Cardiac muscle cell (in vitro differentiated cells and primary cell): ENCODE results near the gene VSTM4. TPM values are rescaled to one million over a fixed set of nuclear protein-coding genes. Genes with fewer than 3 reads are reported as not detected.

Experiments used
- DNase-seq, 2 donors: peaks; one replicate each; pipeline versions ENCODE4 v3.0.0 to v3.0.0-alpha.2; 2010 to 2017; ENCODE audit warnings: low read depth in 1 of 2, low spot score in 1 of 2
- H3K27ac ChIP-seq: fragments of 200-600 bp; sonication (generic); 2 replicates; pipeline ENCODE4 v1.5.1; 2016
- H3K27me3 ChIP-seq: fragments of 200-600 bp; sonication (generic); 2 replicates; pipeline ENCODE4 v1.6.0; 2016; ENCODE audit warnings: control low read depth
- H3K36me3 ChIP-seq: fragments of 200-600 bp; sonication (generic); 2 replicates; pipeline ENCODE4 v1.5.1; 2016; ENCODE audit warnings: control low read depth
- H3K4me1 ChIP-seq: fragments of 200-600 bp; sonication (generic); 2 replicates; pipeline ENCODE4 v1.8.1; 2017; ENCODE audit warnings: low read depth, mild to moderate bottlenecking, mixed run types
- H3K4me3 ChIP-seq: fragments of 200-600 bp; sonication (generic); 2 replicates; pipeline ENCODE4 v1.5.1; 2016; ENCODE audit warnings: mild to moderate bottlenecking
- H3K9me3 ChIP-seq: fragments of 200-600 bp; sonication (generic); 2 replicates; pipeline ENCODE4 v1.5.1; 2017; ENCODE audit warnings: low read depth, mild to moderate bottlenecking, control low read depth
- polyA plus RNA-seq: library from polyadenylated mRNA; unstranded; fragments of >200 nt; fragmentation: Nextera tagmentation; extraction: Ambion mirVana; gene quantifications from 2 replicates; pipeline ENCODE4 v1.2.1, GENCODE V29; 2016
- total RNA-seq: library from RNA; depleted of rRNA; stranded (reverse); fragments of >200 nt; gene quantifications from 2 replicates; pipeline ENCODE4 v1.2.3, GENCODE V29; 2016
- TF ChIP-seq, protein P1 (sequence below): IDR thresholded peaks from 2 replicates; pipeline ENCODE4 v1.5.1; 2012; ENCODE audit warnings: low read depth, mild to moderate bottlenecking, low read length

The VSTM4 gene
- total and polyA plus RNA-seq, 2 experiments from 2014 or later, result 3.6 to 6.0 TPM

DNA sequence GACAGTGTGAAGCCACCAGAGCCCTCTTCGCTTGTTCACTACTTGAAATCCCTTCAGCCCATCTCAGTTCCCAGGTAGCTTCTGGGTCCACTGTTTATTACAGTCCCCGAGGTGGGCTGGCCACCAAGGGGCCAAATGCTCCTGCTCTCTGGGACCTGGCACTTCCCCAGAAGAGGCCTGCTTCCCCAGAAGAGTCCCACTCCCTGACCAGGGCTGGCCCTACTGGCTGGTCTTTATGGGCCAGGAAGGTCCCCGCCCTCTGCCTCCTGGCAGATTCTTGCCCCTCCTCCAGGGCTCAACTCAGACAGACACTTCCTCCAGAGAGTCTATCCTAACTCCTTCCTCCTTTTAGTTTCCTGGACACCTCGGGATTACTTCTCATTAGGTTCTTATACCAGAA lies 105.0 kb downstream of the VSTM4 start:
- Histone ChIP-seq H3K36me3 (no peaks in the 10 kb centered on the region), H3K4me3 (no peak overlapping the region), H3K27ac (no peak overlapping the region), H3K9me3 (no peaks in the 10 kb centered on the region), H3K27me3 (no peaks in the 10 kb centered on the region), H3K4me1 (peaks cover 11% of the 10 kb centered on the region)
- TF ChIP-seq, protein P1, sequence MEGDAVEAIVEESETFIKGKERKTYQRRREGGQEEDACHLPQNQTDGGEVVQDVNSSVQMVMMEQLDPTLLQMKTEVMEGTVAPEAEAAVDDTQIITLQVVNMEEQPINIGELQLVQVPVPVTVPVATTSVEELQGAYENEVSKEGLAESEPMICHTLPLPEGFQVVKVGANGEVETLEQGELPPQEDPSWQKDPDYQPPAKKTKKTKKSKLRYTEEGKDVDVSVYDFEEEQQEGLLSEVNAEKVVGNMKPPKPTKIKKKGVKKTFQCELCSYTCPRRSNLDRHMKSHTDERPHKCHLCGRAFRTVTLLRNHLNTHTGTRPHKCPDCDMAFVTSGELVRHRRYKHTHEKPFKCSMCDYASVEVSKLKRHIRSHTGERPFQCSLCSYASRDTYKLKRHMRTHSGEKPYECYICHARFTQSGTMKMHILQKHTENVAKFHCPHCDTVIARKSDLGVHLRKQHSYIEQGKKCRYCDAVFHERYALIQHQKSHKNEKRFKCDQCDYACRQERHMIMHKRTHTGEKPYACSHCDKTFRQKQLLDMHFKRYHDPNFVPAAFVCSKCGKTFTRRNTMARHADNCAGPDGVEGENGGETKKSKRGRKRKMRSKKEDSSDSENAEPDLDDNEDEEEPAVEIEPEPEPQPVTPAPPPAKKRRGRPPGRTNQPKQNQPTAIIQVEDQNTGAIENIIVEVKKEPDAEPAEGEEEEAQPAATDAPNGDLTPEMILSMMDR, result no peak
- DNase-seq, result no peak

DNA sequence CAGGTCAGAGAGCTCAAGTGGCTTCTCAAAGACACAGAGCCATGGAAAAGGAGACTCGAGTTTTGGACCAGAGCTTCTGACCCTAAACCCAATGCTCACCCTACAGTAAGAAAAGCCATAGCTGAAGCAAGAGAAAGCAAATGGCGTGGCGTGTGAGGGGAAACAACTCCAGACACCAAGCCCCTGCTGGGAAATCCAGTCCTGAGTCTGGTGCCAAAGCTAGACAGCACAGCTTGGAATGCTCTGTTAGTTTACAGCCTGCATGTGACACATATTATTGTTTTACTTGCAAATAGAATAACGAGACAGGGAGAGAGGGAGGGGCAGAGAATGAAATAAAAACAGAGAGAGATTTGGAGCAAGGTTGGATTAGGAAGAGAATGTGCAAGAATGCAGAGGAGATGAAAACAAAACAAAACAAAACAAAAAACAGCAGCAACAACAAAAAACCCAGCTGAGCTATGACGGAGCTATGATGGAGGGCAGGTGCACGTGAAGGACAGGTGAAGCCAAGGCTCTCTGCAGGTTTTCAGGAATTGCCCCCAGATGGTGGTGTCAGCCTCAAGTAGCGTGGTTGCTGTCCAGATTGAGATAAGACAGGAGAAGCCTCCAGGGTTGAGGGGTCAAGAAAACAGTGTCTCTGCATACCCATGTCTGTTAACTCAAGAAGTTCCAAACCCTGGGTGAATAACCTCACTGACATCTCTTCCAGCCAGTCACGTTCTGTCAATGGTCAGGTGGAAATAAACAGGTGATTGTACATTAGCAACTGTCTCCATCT lies 105.9 kb downstream of the VSTM4 start:
- Histone ChIP-seq H3K27me3 (no peaks in the 10 kb centered on the region), H3K4me3 (no peak overlapping the region), H3K27ac (no peak overlapping the region), H3K36me3 (no peaks in the 10 kb centered on the region), H3K4me1 (peaks cover 11% of the 10 kb centered on the region), H3K9me3 (no peaks in the 10 kb centered on the region)
- no peak for DNase-seq
- TF ChIP-seq, protein P1, result no peak

DNA sequence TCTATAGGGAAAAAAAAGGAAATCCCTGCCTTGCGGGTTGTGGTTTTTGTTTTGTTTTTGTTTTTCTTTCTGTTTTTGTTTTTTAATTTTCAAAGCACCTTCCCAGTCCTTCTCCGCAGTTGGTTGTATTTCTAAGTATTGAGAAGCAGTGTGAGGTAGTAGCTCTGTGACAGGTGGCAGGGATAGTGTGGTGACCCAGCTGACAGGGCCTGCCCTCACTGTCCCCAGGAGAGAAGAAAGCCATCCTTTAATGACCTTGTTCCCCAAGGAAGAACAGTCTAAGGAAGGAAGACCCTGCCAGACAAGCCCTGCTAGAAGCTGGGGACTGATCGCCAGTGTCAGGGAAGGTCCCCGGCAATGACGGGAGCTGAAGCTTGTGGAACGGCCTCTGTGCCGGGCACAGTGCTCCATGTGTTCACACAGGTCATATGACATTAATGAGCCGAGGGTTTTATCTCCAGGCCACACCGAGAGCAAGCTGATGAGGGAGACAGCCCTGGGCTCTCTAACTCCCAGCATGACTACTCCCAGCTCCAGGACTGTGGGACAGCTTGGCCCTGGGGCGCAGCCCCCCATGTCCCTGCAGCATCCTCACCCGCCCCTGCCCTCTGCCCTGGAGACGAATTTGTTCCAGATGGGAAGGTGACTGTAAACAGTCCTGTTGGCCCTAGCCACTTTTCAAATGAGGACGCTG lies 106.7 kb downstream of the VSTM4 start:
- DNase-seq, result no peak
- Histone ChIP-seq H3K27me3 (no peaks in the 10 kb centered on the region), H3K27ac (no peak overlapping the region), H3K9me3 (no peaks in the 10 kb centered on the region), H3K4me3 (no peak overlapping the region), H3K4me1 (peaks cover 11% of the 10 kb centered on the region), H3K36me3 (no peaks in the 10 kb centered on the region)
- TF ChIP-seq, protein P1, result no peak

DNA sequence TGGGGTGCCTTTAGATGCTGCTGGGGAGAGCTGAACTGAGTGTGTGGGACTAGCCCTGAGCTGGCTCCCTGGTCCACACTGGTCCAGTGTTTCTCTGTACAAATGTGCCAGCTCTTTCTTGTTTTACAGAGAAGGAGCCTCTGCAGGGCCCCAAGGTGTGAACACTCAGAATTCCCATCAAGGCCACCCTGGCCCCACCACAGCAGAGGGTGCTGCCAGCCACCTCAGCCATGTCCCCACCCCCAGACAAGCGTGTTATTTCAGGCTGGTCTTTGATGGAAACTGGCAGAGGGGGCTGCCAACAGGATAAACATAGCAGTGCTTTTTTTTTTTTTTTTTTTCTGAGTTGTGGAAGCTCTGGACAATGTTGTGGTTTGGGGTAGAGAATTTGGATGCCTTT lies 107.2 kb downstream of the VSTM4 start:
- Histone ChIP-seq H3K27ac (no peak overlapping the region), H3K27me3 (no peaks in the 10 kb centered on the region), H3K4me3 (no peak overlapping the region), H3K4me1 (peaks cover 11% of the 10 kb centered on the region), H3K36me3 (no peaks in the 10 kb centered on the region), H3K9me3 (no peaks in the 10 kb centered on the region)
- TF ChIP-seq, protein P1, result no peak
- no peak for DNase-seq

DNA sequence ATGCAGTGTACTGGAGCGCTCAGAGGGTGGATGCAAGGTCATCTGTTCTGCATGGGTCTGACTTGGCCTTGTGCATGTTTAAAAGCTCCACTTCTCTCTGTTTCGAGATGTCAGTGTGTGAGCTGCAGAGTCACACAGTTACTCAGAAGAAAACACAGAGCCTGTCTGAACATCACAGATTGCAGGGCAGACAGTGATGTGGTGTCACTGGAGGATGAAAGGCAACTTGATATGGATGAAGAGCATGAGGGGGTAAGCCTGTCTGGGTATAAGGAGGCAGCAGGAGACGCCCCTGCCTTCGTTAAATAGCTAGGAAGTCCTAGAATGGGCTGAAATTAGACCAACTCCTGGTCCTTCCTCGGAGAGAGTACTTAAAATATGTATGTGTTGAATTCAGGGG lies 108.2 kb downstream of the VSTM4 start:
- Histone ChIP-seq H3K4me3 (no peak overlapping the region), H3K36me3 (no peaks in the 10 kb centered on the region), H3K27me3 (no peaks in the 10 kb centered on the region), H3K9me3 (no peaks in the 10 kb centered on the region), H3K4me1 (peaks cover 14% of the 10 kb centered on the region), H3K27ac (peak overlapping the region; percentile 39)
- no peak for DNase-seq
- TF ChIP-seq, protein P1, result no peak
